Peyer's patch (tissue), 4 donors: ENCODE results near the gene TMEM117. TPM values are rescaled to one million over a fixed set of nuclear protein-coding genes. Genes with fewer than 3 reads are reported as not detected.

Experiments
- DNase-seq, 3 donors: peaks; one replicate each; pipeline ENCODE4 v3.0.0-alpha.2; 2017 to 2019
- H3K27ac ChIP-seq, 4 donors: fragments of 200-600 bp; sonication (generic); one replicate each; pipeline ENCODE4 v1.5.1; 2016 to 2019
- H3K27me3 ChIP-seq, 2 donors: fragments of 200-600 bp; sonication (generic); one replicate each; pipeline ENCODE4 v1.5.1; 2019
- H3K36me3 ChIP-seq, 3 donors: fragments of 200-600 bp; sonication (generic); one replicate each; pipeline ENCODE4 v1.5.1; 2016 to 2019
- H3K4me1 ChIP-seq, 4 donors: fragments of 200-600 bp; sonication (generic); one replicate each; pipeline ENCODE4 v1.5.1; 2016 to 2019
- H3K4me3 ChIP-seq, 4 donors: fragments of 200-600 bp; sonication (generic); 1 replicate in 3 of 4; 2 replicates in 1 of 4; pipeline ENCODE4 v1.5.1; 2016 to 2019; ENCODE audit warnings: mild to moderate bottlenecking in 1 of 4
- H3K9me3 ChIP-seq, 4 donors: fragments of 200-600 bp; sonication (generic); one replicate each; pipeline ENCODE4 v1.5.1; 2016 to 2019; ENCODE audit warnings: mild to moderate bottlenecking in 1 of 4
- POLR2A ChIP-seq, 2 donors: fragments of 450-650 bp; IDR thresholded peaks; one replicate each; pipeline ENCODE4 v1.5.1; 2017; ENCODE audit warnings: antibody characterized with exemption in 2 of 2, mild to moderate bottlenecking in 2 of 2, moderate library complexity in 2 of 2
- total RNA-seq, 4 donors: library from RNA; depleted of rRNA; stranded (reverse); fragments of >200 nt; gene quantifications; one replicate each; pipeline ENCODE4 v1.1.0, GENCODE V29; 2016
- TF ChIP-seq, protein P1 (sequence below), 6 experiments: fragments of 450-650 bp in 4 of 6; fragments of 200-600 bp in 2 of 6; sonication (generic) in 1 of 6; IDR thresholded peaks; one replicate each; pipeline ENCODE4 v1.5.1; 2017 to 2019; ENCODE audit warnings: antibody characterized with exemption in 6 of 6, mild to moderate bottlenecking in 3 of 6, moderate library complexity in 1 of 6

Gene TMEM117
- total RNA-seq, 4 donors from 2014 or later = 10.7 to 60.1 (median 51.9) TPM

DNA sequence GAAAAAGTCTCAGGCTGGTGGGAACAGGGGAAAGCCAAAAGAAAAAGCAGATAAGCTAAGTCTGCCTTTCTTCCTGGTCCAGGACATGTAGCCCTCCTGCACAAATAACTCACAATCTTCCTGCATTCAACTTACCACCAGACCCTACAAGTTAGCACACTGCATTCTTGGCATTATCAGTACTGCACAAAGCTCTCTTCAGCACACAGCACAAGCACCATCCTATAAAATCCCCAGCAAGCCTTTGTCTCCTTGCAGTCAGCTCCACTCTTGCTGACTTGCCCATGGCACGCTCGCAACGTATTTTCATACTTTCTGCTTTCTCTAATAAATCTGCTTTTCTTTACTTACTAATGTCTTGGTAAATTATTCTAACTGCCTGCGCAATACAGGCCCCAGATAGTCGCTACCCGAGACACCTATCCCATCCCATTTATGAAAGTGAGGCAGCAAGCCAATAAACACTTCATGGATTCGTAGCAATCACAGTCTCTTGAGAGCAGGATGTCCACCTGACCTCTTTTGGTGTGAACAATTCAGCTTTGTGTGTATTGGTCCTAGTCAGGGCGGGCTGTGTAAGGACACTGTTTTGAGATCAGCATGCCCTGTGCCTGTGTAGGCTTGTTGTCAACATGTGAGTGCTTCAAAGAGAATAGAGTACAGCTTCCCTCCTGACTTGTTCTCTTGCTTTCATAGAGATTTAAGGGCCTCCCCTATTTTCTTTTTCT lies 49.0 kb downstream of the TMEM117 start:
- no peaks in the 10 kb centered on the region for H3K4me1 ChIP-seq
- no peak overlapping the region for H3K4me3 ChIP-seq
- no peaks in the 10 kb centered on the region for H3K36me3 ChIP-seq
- H3K27me3 ChIP-seq = no peaks in the 10 kb centered on the region
- H3K27ac ChIP-seq = no peak overlapping the region
- DNase-seq = no peak
- TF ChIP-seq POLR2A (IDR thresholded peaks at IDR 0.05) = no peak
- TF ChIP-seq, protein P1, sequence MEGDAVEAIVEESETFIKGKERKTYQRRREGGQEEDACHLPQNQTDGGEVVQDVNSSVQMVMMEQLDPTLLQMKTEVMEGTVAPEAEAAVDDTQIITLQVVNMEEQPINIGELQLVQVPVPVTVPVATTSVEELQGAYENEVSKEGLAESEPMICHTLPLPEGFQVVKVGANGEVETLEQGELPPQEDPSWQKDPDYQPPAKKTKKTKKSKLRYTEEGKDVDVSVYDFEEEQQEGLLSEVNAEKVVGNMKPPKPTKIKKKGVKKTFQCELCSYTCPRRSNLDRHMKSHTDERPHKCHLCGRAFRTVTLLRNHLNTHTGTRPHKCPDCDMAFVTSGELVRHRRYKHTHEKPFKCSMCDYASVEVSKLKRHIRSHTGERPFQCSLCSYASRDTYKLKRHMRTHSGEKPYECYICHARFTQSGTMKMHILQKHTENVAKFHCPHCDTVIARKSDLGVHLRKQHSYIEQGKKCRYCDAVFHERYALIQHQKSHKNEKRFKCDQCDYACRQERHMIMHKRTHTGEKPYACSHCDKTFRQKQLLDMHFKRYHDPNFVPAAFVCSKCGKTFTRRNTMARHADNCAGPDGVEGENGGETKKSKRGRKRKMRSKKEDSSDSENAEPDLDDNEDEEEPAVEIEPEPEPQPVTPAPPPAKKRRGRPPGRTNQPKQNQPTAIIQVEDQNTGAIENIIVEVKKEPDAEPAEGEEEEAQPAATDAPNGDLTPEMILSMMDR (IDR thresholded peaks at IDR 0.05) = no peak
- H3K9me3 ChIP-seq = no peaks in the 10 kb centered on the region

DNA sequence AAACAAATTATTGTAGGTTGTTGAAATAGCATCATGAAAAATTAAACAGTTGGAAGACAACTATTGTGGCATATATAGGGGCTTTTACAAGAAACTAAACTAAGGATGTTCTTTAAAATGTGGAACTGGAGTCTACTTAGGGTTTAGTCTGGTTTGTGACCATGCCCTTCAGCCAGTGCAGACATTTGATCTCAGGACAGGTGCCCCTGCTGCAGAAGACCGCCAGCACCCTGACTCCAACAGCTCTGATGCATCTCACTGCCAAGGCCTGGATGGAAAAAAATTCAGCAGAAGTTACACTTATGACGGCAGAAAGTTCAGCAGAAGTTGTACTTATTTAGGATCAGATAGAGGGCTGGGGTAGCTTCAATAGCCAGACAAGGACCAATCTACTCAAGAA lies 51.5 kb downstream of the TMEM117 start:
- Histone ChIP-seq H3K27me3 (no peaks in the 10 kb centered on the region), H3K4me3 (no peak overlapping the region), H3K9me3 (no peaks in the 10 kb centered on the region), H3K36me3 (no peaks in the 10 kb centered on the region), H3K4me1 (no peaks in the 10 kb centered on the region), H3K27ac (no peak overlapping the region)
- no peak for TF ChIP-seq POLR2A (IDR thresholded peaks at IDR 0.05)
- TF ChIP-seq, protein P1 (IDR thresholded peaks at IDR 0.05) = no peak
- DNase-seq = no peak

DNA sequence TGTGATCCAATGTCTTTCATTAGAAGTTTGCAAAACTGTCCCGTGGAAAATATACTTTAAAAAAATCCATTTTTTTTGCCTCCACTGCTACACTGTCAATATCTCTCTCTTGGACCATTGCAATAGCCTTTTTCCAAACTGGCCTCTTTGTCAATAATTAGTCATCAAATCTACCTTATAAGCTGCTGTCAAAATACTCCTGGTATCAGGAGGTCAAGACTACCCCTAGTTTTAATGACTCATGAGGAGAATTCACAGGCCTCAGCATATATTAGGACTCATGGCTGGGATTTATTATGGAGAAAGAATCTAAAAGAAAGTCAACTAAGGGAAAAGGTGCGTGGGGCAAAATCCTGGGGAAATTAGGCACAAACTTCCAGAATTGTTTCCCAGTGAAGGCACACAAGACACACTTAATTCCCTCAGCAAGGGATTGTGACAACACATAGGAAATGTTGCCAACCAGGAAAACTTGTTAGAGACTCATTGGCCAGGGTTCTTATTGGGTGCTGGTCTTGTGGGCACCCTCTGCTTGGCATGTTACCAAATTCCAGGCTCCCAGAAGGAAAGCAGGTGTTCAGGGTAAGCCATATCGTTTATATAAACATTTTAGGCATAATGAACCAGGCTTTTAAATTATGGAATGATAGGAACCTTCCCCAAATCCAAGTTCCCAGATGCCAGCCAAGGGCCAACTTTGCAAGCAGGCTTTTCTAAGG lies 56.1 kb downstream of the TMEM117 start:
- Histone ChIP-seq H3K4me3 (no peak overlapping the region), H3K27me3 (no peaks in the 10 kb centered on the region), H3K36me3 (no peaks in the 10 kb centered on the region), H3K4me1 (no peaks in the 10 kb centered on the region), H3K9me3 (no peaks in the 10 kb centered on the region), H3K27ac (no peak overlapping the region)
- TF ChIP-seq POLR2A (IDR thresholded peaks at IDR 0.05) = no peak
- TF ChIP-seq, protein P1 (IDR thresholded peaks at IDR 0.05) = no peak
- DNase-seq = no peak

GRCh38 chr12:43893670-43894069 lies 57.8 kb downstream of the TMEM117 start:
- H3K36me3 ChIP-seq = no peaks in the 10 kb centered on the region
- no peak overlapping the region for H3K4me3 ChIP-seq
- DNase-seq = no peak
- H3K27me3 ChIP-seq = no peaks in the 10 kb centered on the region
- no peaks in the 10 kb centered on the region for H3K9me3 ChIP-seq
- H3K27ac ChIP-seq = no peak overlapping the region
- TF ChIP-seq POLR2A (IDR thresholded peaks at IDR 0.05) = no peak
- TF ChIP-seq, protein P1 (IDR thresholded peaks at IDR 0.05) = no peak
- H3K4me1 ChIP-seq = no peaks in the 10 kb centered on the region

DNA sequence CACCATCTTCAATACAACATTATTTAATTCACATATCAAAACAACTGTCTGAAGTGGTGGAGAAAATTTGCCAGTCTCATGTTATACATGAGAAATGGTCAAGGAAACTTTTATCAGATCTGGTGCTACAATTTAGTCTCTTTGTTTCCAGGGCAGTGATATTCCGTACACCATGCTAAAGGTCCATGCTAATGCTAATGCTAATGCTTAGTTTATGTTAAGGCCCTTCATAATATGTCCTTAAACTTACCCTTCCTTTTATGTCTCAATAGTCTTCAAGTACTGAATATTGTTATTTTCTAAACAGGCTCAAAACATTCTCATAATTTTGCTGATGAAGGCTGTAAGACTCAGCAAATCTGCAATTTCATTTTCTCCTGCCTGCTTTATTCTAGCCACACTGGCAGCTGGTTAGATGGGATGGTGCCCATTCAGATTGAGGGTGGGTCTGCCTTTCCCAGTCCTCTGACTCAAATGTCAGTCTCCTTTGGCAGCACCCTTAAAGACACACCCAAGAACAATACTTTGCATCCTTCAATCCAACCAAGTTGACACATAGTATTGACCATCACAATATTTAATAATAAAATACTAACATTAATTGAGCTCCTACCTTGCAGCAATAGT lies 59.8 kb downstream of the TMEM117 start:
- Histone ChIP-seq H3K4me1 (no peaks in the 10 kb centered on the region), H3K27me3 (no peaks in the 10 kb centered on the region), H3K4me3 (no peak overlapping the region), H3K27ac (no peak overlapping the region), H3K9me3 (no peaks in the 10 kb centered on the region), H3K36me3 (no peaks in the 10 kb centered on the region)
- TF ChIP-seq POLR2A (IDR thresholded peaks at IDR 0.05) = no peak
- TF ChIP-seq, protein P1 (IDR thresholded peaks at IDR 0.05) = no peak
- DNase-seq = no peak
